ENCODE data around the gene COL16A1. TPM values are rescaled to one million over a fixed set of nuclear protein-coding genes. Genes with fewer than 3 reads are reported as not detected.
A peak's percentile ranks its signal among the peaks of the same experiment; 100 is the strongest.

Gene COL16A1
- total RNA-seq, 1 donor from 2014 or later = 0.22 TPM

- Mint-ChIP-seq H3K9me3 (no peaks in the 10 kb centered on the region), H3K27me3 (ENCODE audit: insufficient read depth, low read depth) (peaks cover 17% of the 10 kb centered on the region), H3K4me3 (no peak overlapping the region), H3K4me1 (peaks cover 9% of the 10 kb centered on the region), H3K27ac (no peak overlapping the region), H3K36me3 (no peaks in the 10 kb centered on the region)
- TF ChIP-seq EZH2 (IDR thresholded peaks at IDR 0.05) = no peak
- TF ChIP-seq EZH2phosphoT487 (IDR thresholded peaks at IDR 0.05) = no peak
- TF ChIP-seq CTCF (IDR thresholded peaks at IDR 0.05) = no peak
- Histone ChIP-seq H3K27ac (no peak overlapping the region), H3K9ac (no peak overlapping the region), H3K36me3 (no peaks in the 10 kb centered on the region), H3K4me2 (no peak overlapping the region), H3K27me3 (no peaks in the 10 kb centered on the region), H2AFZ (replicated peaks) (no peak overlapping the region), H3K9me3 (ENCODE audit: low read depth) (no peaks in the 10 kb centered on the region), H4K20me1 (ENCODE audit: low read depth) (no peaks in the 10 kb centered on the region), H3K4me1 (no peaks in the 10 kb centered on the region), H3K79me2 (ENCODE audit: low read depth) (no peaks in the 10 kb centered on the region), H3K4me3 (no peak overlapping the region), H3F3A (ENCODE audit: low read depth) (no peaks in the 10 kb centered on the region)
- DNase-seq (ENCODE audit: low spot score) = no peak
Measured at GRCh38 chr1:31658721-31659120, 45.1 kb downstream of the COL16A1 start.

GRCh38 chr1:31657972-31658510 is 45.8 kb downstream of the COL16A1 start:
- Histone ChIP-seq H3F3A (ENCODE audit: low read depth) (no peaks in the 10 kb centered on the region), H3K4me2 (no peak overlapping the region), H3K9ac (no peak overlapping the region), H3K36me3 (no peaks in the 10 kb centered on the region), H3K27me3 (no peaks in the 10 kb centered on the region), H3K79me2 (ENCODE audit: low read depth) (no peaks in the 10 kb centered on the region), H3K4me3 (no peak overlapping the region), H2AFZ (replicated peaks) (no peak overlapping the region), H4K20me1 (ENCODE audit: low read depth) (no peaks in the 10 kb centered on the region), H3K4me1 (no peaks in the 10 kb centered on the region), H3K9me3 (ENCODE audit: low read depth) (no peaks in the 10 kb centered on the region), H3K27ac (no peak overlapping the region)
- Mint-ChIP-seq H3K9me3 (no peaks in the 10 kb centered on the region), H3K36me3 (no peaks in the 10 kb centered on the region), H3K27me3 (ENCODE audit: insufficient read depth, low read depth) (peaks cover 20% of the 10 kb centered on the region), H3K27ac (no peak overlapping the region), H3K4me1 (peaks cover 9% of the 10 kb centered on the region), H3K4me3 (no peak overlapping the region)
- DNase-seq (ENCODE audit: low spot score) = no peak
- TF ChIP-seq CTCF (IDR thresholded peaks at IDR 0.05) (no peak), EZH2 (IDR thresholded peaks at IDR 0.05) (no peak), EZH2phosphoT487 (IDR thresholded peaks at IDR 0.05) (no peak)

GRCh38 chr1:31657020-31657804 is 46.6 kb downstream of the COL16A1 start:
- Histone ChIP-seq H3K9ac (no peak overlapping the region), H3K36me3 (no peaks in the 10 kb centered on the region), H3K79me2 (ENCODE audit: low read depth) (no peaks in the 10 kb centered on the region), H3K27ac (no peak overlapping the region), H3F3A (ENCODE audit: low read depth) (no peaks in the 10 kb centered on the region), H3K4me2 (no peak overlapping the region), H3K4me3 (no peak overlapping the region), H3K9me3 (ENCODE audit: low read depth) (no peaks in the 10 kb centered on the region), H3K4me1 (no peaks in the 10 kb centered on the region), H2AFZ (replicated peaks) (no peak overlapping the region), H3K27me3 (no peaks in the 10 kb centered on the region), H4K20me1 (ENCODE audit: low read depth) (no peaks in the 10 kb centered on the region)
- Mint-ChIP-seq H3K4me1 (peaks cover 9% of the 10 kb centered on the region), H3K36me3 (no peaks in the 10 kb centered on the region), H3K27me3 (ENCODE audit: insufficient read depth, low read depth) (peaks cover 20% of the 10 kb centered on the region), H3K4me3 (no peak overlapping the region), H3K27ac (peak overlapping the region; percentile 66), H3K9me3 (no peaks in the 10 kb centered on the region)
- TF ChIP-seq CTCF (IDR thresholded peaks at IDR 0.05) (no peak), EZH2 (IDR thresholded peaks at IDR 0.05) (no peak), EZH2phosphoT487 (IDR thresholded peaks at IDR 0.05) (no peak)
- DNase-seq (ENCODE audit: low spot score) = no peak
